ENCODE data around the gene LILRB4.
A peak's percentile ranks its signal among the peaks of the same experiment; 100 is the strongest.

Gene LILRB4

GRCh38 chr19:54644056-54644455 lies 18.7 kb upstream of the LILRB4 start:
- no peak overlapping the region for H3K4me3 ChIP-seq (ENCODE audit: low read length)
- DNase-seq (ENCODE audit: low read depth): no peak
- no peak for TF ChIP-seq CTCF (conservative IDR thresholded peaks at IDR 0.05; ENCODE audit: low read length)

GRCh38 chr19:54646331-54646841 lies 16.4 kb upstream of the LILRB4 start:
- H3K4me3 ChIP-seq (ENCODE audit: low read length): no peak overlapping the region
- no peak for DNase-seq (ENCODE audit: low read depth)
- no peak for TF ChIP-seq CTCF (conservative IDR thresholded peaks at IDR 0.05; ENCODE audit: low read length)

DNA sequence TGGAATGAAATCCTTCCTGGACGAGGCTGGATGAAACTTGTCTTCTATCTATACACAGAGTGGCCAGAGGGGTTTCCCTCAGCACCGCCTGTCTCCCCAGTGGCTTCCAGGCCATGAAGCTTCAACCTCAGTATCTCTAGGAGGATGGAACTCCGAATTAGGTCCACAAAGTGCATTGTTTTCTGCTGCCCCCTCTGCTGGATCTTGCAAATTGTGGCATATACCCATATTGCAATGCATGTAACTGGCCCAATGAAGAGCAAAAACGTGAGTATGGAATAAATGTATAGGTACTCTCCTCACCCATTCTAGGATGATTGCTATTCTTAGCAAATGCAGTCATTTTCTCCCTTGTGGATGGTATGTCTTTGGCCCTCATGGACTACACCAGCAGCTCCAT lies 14.7 kb upstream of the LILRB4 start:
- H3K4me3 ChIP-seq (ENCODE audit: low read length): no peak overlapping the region
- no peak for TF ChIP-seq CTCF (conservative IDR thresholded peaks at IDR 0.05; ENCODE audit: low read length)
- no peak for DNase-seq (ENCODE audit: low read depth)

- no peak overlapping the region for H3K4me3 ChIP-seq (ENCODE audit: low read length)
- TF ChIP-seq CTCF (conservative IDR thresholded peaks at IDR 0.05; ENCODE audit: low read length): no peak
- DNase-seq (ENCODE audit: low read depth): no peak
These were observed 12.6 kb upstream of the LILRB4 start for GRCh38 chr19:54650108-54650655.

DNA sequence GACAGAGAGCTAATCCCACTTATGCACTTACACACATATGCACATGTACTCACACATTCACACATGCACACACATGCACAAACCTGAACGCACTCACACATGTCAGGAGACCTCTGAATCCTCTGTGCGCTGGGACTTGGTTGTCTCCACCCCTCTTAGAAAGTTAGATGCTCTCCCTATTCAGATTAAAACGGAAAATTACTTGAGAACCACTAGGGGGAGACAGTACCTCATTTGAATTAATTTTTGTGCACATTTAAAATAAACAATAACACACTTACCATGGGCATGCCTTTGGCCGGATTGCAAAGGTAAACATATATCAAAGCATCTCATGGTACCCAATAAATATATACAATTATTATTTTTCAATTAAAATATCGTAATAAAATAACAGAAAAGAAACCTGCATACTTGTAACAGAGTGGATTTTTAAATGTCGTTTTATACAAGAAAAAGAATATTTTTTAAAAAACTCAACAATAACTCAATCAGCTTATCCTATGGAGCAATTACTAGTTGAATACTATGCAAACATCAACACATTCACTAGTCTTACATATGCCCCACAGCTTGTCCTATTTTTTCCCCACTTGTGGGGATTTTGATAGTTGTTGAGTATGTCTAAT lies 9.5 kb upstream of the LILRB4 start:
- H3K4me3 ChIP-seq (ENCODE audit: low read length): no peak overlapping the region
- peak; percentile 10 for DNase-seq (ENCODE audit: low read depth)
- peak; percentile 43 for TF ChIP-seq CTCF (conservative IDR thresholded peaks at IDR 0.05; ENCODE audit: low read length)

DNA sequence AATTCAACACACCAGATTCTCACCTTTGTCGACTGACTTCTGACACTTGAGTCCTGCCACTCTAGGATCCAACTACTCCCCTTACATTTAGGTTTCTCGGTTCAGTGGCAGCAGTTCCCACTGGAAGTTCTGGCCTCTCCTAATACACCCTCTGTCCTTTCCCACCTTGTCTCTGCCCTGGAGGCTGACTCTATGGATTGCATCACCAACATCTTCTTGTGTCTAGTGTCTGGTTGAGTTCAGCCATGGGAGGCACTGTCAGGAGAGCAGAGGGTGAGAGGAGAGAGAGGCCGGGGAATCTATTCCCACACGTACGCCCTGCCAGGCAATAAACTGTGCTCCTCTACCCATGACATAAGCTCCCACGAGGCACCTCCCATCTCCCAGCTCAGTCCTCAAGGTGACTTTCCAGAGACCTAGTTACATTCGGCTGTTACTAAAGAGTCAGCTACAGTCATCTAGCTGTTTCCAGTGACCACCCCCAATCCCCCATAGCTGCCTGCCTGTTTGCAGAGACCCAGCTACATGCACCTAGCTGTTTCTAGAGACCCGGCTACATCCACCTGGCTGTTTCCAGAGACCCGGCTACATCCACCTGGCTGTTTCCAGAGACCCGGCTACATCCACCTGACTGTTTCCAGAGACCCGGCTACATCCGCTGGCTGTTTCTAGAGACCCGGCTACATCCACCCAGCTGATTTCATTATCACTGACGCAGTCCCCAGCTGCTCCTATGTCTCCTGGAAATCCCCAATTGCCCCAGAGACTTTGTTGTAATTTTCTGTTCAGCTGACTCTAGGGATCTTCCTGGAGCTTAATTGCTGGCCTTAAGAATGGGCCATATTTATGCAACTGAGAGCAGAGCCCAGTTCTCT lies 8.1 kb upstream of the LILRB4 start:
- no peak for TF ChIP-seq CTCF (conservative IDR thresholded peaks at IDR 0.05; ENCODE audit: low read length)
- no peak overlapping the region for H3K4me3 ChIP-seq (ENCODE audit: low read length)
- DNase-seq (ENCODE audit: low read depth): no peak
